SIG-M5 treated with dmso at 0.1 percent for 504 hours (cell line): Measurements from ENCODE around the gene GSK3A.

ENCODE experiments used
- DNase-seq: peaks from one replicate; lab custom pipeline; 2025; ENCODE audit not compliant: unreplicated experiment; lab: John Stamatoyannopoulos, UW

Gene GSK3A

DNA sequence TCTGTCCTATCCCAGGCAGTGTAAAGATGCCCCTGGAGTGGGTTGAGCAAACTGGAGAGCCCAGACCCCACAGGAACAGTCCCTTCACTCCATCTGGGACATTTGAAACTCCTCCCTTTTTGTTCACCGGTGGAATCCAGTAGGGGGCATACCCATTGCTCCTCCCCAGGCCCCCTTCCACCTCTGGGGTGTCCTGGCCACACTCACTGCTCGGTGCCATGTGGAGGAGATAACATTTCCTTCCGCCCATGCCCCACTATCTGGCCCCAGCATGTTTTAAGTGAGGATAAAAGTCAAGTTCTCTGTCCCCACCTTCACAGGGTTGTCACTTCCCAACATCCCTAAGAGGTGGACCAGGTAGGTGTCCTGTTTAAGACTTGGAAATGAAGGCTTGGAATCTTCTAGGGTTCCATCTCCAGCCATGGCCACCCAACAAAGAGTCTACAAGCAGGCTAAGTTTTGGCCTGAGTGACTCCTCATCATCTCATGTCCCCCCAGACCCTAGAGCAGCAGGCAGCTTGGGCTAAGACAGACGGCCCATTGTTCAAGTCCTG lies 13.0 kb downstream of the GSK3A start:
- no peak for DNase-seq

DNA sequence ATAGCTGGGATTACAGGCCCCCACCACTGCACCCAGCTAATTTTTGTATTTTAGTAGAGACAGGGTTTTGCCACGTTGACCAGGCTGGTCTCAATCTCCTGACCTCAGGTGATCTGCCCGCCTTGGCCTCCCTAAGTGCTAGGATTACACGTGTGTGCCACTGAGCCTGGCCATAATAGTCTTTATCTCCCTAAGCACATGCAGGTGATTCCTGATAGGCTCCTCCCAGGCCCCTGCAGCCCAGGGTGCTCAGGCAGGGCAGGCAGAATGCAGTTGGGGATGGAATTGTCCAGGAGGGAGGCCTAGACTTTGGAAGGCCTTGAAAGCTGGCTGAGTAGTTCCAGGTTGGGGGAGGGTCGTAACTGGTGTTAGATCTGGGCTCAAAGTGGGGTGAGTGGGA lies 13.8 kb downstream of the GSK3A start:
- no peak for DNase-seq

DNA sequence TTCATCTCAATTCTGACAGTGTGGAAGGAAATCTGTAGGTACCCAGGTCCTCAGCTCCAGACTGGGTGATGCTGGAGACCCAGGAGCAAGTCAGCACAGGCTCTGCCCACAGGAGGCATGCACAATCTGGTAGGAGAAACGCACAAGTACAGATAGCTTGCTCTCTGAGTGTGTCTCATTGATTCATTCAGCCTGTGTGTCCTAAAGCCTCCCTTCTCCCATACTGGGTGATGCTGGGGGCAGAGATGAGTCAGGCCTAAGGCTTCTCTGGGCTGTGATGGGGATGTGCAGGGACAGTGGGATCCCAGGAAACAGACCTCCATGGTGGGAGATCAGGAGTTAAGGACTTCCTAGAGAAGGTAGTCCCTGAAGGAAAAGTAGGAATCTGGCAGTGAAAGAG lies 15.5 kb downstream of the GSK3A start:
- DNase-seq: no peak

DNA sequence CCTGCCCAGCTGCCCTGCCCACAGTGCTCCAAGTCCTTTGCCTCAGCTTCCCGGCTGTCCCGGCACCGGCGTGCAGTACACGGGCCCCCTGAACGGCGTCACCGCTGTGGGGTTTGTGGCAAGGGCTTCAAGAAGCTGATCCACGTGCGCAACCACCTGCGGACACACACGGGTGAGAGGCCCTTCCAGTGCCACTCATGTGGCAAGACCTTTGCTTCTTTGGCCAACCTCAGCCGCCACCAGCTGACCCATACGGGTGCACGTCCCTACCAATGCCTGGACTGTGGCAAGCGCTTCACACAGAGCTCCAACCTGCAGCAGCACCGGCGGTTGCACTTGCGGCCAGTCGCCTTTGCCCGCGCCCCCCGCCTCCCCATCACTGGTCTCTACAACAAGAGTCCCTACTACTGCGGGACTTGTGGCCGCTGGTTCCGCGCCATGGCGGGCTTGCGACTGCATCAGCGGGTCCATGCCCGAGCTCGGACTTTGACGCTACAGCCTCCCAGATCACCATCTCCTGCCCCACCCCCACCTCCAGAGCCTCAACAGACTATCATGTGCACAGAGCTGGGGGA lies 16.6 kb downstream of the GSK3A start:
- DNase-seq: no peak

DNA sequence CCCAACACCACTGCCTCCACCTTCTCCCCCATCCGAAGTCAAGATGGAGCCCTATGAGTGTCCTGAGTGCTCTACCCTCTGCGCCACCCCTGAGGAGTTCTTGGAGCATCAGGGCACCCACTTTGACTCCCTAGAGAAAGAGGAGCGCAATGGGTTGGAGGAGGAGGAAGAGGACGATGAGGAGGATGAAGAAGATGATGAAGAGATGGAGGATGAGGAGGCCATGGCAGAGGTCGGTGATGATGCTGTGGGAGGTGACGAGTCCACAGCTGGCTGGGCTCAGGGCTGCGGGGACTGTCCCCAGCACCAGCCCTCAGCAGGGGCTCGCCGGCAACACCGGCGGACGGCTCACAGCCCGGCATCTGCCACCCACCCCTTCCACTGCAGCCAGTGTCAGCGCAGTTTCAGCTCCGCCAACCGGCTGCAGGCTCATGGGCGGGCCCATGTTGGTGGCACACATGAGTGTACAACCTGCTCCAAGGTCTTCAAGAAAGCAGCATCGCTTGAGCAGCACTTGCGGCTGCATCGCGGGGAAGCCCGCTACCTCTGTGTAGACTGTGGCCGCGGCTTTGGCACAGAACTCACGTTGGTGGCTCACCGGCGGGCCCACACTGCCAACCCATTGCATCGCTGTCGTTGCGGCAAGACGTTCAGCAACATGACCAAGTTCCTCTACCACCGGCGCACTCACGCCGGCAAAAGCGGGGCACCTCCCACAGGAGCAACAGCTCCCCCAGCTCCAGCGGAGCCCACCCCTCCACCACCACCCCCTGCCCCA lies 17.3 kb downstream of the GSK3A start:
- DNase-seq: no peak

DNA sequence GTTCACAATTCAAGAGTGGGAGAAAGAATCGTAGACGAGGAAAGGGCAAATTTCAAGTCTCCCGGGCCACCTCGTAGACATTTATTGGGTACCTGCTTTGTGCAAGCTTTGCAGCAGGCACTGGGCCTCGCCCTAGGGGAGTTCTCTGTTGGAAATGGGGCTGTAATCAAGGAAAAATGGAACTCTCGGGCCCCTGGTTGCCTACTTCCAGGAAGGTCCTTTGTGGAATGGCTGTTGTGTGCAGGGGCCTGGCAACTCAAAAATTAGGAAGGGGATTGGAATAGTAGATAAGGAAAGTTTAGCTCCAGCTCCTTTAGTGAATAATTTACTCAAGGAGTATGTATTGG lies 21.7 kb downstream of the GSK3A start:
- no peak for DNase-seq

DNA sequence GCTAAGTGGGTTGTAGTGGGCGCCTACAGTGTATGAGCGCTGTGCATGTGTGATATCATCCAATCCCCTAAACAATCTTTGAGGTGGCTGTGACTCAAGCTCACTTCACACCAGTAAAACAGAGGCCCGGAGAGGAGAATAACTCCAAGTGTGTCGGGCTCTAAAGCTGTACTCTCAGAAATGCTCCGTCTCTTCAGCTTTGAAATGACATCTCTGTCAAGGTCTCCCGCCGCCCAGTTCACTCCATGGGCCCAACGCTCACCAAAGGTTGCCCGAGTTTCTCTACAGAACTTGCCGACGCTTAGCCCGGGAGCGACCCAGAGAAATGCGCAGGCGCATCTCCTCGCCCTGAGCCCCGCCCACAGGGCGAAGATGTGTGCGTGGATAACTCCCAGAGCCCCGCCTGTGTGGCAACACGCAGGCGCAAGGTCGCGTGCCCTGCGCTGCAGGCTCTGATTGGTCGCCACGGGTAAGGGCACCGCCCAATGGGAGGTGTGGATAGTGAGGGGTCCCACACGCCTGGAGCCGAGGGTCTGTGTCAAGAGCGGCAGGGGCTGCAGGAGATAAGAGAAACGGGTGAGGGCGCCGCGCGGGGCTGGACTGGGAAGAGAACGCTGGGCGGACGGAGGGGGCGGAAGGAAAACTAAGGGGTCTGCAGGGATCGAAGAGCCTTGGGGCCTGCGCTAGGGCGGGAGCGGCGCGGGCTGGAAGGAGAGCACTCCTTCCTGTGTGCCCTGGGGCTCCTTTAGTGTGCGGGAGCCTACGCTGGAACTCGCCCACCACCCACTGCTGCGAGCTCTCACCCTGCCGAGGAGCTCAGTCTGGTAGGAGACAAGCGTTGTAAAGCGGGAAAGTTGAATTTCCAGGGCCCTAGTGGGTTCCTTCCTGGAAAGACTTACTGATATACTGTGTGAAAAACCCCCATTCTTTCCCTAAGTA lies 22.3 kb downstream of the GSK3A start, which contains the start of gene ZNF526:
Gene ZNF526 (plus strand): TSS at position 501 of the 939 bp plus-strand sequence. CDS start 4,092 bp downstream, outside the sequence.
- DNase-seq: peak; percentile 93

DNA sequence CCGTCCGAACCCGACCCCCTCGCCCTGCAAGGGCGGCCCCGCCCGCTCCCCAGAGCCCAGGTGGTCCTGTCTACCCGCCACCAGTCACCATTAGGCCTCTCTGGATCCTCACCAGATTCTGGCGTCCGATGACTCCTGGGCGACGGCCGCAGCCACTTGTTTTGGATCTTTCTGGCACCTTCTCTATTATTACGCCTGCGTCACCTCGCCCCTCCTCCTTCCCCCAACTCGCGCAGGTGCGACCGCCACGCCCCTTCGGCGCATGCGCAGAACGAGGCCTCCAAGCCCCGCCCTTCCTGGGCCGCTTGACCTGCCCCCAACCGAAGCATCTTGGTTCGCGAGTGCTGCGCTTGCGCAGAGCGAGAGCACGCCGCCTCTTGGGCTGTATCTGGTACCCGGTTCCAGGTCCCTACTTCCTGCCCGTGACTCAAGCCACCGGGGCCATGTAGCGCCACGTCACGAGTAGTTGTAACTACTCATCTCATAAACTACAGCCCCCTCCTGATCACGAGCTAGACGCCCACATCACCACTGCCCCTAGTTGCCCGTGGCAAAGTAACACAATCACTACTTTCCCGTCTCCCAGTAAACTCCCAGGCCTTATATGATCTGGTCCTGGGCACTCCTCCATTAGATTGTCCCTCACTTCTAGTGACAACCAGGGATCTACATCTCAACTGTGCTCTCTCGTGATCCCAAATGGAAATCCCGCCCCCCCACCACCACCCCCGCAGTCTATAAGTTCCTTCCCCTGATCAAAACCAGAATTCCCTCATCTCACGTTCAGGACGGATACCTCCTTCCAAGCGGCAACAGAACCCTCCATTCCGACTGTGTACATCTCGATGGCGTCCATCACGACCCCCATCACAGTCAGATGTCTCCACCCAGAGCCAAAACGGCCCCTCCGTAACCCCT lies 24.6 kb downstream of the GSK3A start, which contains the start of gene DEDD2:
Gene DEDD2 (minus strand): TSS at position 158 of the 918 bp plus-strand sequence. CDS start 670 bp downstream, outside the sequence.
- DNase-seq: peak; percentile 95

DNA sequence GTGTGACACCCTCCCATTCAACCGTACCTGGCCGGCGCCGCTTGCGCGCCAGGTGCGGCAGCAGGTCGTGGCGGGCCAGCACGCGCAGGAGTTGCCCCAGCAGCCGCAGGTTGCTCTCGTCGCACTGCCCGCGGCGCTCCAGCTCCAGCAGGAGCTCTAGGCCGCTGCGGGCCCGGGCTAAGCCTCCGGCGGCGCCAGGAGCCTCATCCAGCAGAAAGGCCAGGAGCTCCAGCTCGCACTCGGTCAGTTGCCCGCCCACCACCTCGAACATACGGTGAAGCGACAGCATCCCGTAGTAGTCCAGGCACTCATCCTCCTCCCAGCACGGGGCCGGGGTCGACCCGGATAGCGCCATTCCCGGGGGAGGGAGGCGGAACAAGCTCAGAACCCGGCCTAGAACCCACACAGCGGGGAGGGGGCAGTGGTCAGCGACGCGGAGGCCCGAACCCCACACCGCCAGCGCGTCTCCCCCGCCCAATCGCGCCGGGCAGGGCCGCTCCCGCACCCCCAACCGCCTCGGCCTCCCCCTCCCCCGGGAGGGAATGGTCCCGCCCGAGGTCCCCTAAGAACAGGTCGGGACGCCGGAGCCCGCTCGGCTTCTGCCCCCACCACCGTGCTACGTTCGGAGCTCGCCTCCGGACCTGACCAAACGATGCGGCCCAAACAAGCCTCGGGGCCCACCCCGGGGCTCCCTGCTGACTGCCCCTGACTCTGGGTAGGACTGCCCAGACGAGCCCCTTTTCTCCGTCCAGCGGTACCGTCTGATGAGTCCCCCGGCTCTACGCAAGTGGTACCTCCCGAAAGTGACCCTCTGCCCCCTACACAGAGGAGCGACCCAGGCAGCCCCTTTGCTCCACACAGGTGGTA lies 25.5 kb downstream of the GSK3A start:
- no peak for DNase-seq

DNA sequence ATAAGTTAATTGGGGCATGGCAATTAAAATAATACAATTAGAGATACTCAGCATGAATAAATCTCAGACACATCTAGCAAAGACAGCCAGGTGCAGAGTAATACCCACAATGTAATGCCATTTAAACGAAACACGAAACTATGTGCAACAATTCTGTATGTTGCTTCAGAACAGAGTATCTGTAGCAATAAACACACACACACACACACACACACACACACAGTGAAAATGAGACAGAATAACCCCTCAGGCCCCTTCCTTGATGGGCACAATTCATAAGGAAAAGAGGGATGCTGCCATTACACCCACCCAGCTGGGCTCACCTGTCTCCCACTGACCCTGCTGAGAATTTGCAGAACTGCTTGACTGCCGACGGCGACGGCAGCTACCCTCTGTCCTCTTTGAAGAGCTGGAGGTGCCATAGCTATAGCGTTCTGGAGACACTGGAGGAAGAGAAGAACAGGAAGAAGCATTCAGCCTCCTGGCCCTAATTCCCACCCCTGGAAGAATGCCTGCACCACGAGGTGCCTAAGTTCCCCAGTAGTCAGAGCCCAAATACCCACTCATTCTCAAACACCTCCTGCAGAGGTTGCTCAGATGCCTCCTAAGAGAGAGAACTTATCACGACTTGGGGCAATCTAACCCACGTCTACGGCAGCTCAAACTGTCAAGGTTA lies 27.5 kb downstream of the GSK3A start:
- no peak for DNase-seq

DNA sequence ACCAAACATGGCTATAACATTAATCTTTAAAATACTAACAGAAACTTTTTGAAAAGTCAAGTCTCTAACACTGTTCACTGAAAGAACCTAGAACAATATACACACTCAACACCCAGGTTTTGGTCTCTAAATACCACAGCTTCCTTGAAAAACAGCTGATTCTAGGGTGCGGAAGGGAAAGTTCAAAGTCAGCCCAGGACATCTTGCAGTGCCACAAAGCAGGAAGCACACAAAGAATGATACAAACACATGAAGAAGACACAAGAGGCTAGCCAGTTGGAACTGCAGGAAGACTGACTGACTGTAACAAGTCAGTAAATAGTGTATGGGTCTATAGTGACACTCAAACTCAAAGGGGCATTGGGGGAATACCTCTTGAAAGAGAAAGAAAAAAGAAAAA lies 29.5 kb downstream of the GSK3A start:
- no peak for DNase-seq

DNA sequence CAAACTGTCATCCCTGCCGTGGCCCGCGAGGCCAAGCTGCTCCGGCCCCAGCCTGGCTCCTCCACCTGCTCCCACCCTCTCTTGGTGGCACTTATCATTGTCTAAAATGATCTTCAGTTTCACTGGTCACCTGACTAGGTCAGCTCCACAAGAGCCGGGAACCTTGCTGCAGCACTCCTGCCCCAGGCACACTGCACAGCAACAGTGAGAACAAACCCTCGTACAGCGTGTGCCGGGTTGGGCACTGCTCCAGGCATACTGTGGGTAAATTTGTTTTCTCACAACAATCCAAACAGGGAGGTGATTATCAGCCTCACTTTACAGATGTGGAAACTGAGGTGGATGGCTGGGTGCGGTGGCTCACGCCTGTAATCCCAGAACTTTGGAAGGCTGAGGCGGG lies 33.8 kb downstream of the GSK3A start:
- no peak for DNase-seq

DNA sequence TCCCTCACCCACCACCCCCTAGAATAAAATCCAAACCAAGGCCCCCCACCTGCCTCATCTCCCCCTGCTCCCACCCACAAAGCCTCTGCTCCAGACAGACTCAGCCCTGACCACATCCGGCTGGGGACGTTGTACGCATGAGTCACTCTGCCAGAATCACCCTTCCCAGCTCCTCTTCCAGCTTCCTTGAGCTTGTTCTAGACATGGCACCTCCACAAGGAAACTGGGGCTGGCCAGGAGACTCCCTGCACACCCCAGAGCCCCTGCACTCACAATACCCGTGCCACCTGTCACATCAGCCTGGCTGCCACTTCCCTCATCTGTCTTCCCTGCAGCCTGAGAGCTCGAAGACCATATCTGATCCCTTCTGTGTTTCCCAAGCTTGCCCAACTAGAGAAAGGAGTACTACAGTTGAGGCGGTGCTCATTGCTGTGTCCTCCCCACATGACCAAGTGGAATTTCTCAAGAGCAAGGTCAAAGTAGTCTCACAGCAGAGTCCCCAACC lies 34.6 kb downstream of the GSK3A start:
- peak; percentile 34 for DNase-seq

DNA sequence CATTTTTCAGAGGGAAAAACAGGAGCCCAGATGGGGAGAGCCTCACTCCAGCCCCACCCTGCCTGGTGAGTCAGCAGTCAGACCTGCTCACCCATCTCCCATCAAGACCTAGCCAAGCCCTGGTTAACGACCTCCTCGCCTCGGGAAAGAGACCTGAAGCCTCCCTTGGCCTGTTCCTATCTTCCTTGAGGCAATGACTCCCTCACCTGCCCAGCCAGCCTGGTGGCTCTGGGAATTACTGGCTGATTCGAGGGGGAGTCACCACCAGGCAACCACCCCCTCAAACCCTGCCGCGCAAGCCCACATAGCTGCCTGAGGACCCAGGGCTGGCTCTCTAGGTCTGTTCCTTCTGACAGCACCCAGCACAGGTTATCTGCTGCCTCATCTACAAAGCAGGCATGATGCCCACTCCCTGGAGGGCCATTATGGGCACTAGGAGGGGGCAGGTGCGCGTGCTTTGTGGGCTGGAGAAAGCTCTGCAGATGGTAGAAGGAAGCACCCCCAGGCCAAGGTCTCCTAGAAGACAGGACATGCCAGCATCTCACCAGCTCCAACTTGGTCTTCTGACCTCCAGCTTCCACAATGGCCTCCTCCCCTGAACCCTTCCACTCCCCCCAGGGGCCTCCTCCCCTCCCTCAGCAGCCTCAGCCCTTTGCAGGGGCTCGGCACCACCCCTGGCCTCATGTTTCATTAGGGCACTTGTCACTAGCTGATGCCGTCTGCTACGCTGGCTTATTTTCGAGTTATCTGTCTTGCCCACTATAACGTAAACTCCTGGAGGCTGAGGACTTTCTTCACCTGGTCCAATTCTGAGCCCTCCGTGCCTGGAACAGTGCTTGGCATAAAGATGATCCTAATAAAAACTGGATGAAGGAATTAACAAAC lies 35.3 kb downstream of the GSK3A start:
- no peak for DNase-seq

DNA sequence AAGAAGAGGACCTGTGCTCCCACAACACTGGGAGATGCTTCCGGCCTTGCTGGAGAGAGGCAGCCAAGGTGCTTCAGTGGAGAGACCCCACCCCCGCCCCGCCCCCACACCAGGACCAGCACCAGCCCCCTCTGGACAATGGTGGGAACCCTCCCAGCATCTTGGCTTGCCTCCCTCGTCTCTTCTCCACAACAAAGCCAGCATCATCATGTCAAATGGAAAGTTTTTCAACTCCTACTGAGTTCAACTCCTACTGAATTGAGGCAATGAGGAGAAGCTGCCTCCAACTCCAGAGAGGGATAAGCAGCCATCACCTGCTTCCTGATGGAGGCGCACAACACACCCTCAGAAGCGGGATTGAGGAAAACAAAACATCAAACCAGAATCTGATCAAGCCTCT lies 37.7 kb downstream of the GSK3A start:
- DNase-seq: no peak

DNA sequence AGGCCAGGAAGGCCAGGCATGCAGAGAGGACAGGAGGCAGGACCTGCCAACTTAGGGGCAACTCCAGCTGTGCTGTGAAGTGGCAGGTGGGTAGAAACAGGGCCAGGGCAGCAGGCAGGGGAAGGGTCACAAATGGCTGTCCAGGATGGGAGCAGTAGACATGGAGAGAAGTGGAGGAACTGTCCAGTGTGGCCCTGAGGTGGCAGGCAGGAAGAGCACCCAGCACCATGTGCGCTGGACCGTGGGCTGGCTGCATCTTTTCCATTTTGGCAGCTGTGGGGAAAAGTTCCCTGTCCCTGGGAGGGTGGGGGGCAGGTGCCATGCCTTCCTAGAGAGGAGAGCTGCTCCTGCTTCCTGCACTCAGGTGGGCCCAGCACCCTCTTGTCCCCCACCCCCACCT lies 38.7 kb downstream of the GSK3A start:
- DNase-seq: no peak

DNA sequence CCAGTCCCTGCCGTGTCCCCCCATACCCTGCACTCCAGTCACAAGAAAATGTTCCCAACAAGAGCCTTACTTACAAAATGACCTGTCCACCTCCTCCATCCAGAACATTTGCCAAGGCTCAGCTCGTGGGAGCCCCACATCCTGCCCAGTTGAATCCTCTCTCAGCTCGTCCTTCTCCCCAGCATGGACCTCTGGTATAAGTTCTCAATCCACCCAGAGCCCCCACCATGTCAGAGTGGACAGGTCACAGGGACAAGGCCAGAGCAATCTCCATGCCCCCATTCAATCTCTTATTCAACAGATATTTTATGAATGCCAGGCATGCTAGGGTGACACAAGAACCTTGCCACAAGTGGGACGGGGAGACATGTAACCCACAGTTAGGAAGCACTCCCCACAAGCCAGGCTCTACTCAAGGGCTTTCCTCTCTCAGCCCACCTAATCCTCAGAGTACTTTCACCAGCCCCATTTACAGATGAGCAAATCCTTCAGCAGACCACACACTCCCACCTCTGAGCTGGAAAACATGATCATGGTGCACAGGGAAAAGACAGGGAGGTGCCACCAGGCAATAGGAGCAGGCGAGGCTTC lies 40.0 kb downstream of the GSK3A start:
- no peak for DNase-seq
